Measurements from ENCODE around the gene RAB3IL1. TPM values are rescaled to one million over a fixed set of nuclear protein-coding genes. Genes with fewer than 3 reads are reported as not detected.

Gene RAB3IL1
- total RNA-seq, 2 donors from 2014 or later, result 9.7 to 14.9 TPM

- Mint-ChIP-seq H3K9me3 (no peaks in the 10 kb centered on the region), H3K36me3 (ENCODE audit: low read depth) (no peaks in the 10 kb centered on the region), H3K27me3 (ENCODE audit: insufficient read depth) (no peaks in the 10 kb centered on the region), H3K4me1 (peaks cover 23% of the 10 kb centered on the region), H3K4me3 (no peak overlapping the region), H3K27ac (no peak overlapping the region)
- no peak overlapping the region for H3K4me3 ChIP-seq (ENCODE audit: low read length)
- no peaks in the 10 kb centered on the region for H3K9me3 ChIP-seq (ENCODE audit: control insufficient read depth, low read length)
- no peak overlapping the region for H3K27ac ChIP-seq (ENCODE audit: low read depth, low read length)
- DNase-seq, result no peak
- H3K27me3 ChIP-seq (ENCODE audit: control insufficient read depth, insufficient read depth, low read length, poor library complexity, severe bottlenecking), result no peaks in the 10 kb centered on the region
- WGBS, 2 experiments (ENCODE audit: insufficient coverage in 1 of 2, insufficient read length in 1 of 2), result 89 to 100% methylated on average over 1 of the region's 1 CpG
- H3K36me3 ChIP-seq (ENCODE audit: control insufficient read depth, insufficient read depth, low read length), result no peaks in the 10 kb centered on the region
- H3K4me1 ChIP-seq (ENCODE audit: control insufficient read depth, insufficient read depth, low read length), result peaks cover 14% of the 10 kb centered on the region
- no peak overlapping the region for H3K9ac ChIP-seq (ENCODE audit: extremely low read depth, low read length, poor library complexity, severe bottlenecking)
- TF ChIP-seq CTCF (conservative IDR thresholded peaks at IDR 0.05), result no peak
Observed at GRCh38 chr11:61927501-61927900, 10.1 kb upstream of the RAB3IL1 start.

GRCh38 chr11:61926235-61926634 is 8.9 kb upstream of the RAB3IL1 start:
- no peak for DNase-seq

GRCh38 chr11:61925736-61926135 is 8.4 kb upstream of the RAB3IL1 start:
- no peak overlapping the region for H3K27ac ChIP-seq (ENCODE audit: low read depth, low read length)
- H3K27me3 Mint-ChIP-seq (ENCODE audit: insufficient read depth), result no peaks in the 10 kb centered on the region
- H3K36me3 ChIP-seq (ENCODE audit: control insufficient read depth, insufficient read depth, low read length), result no peaks in the 10 kb centered on the region
- H3K9me3 ChIP-seq (ENCODE audit: control insufficient read depth, low read length), result no peaks in the 10 kb centered on the region
- H3K27ac Mint-ChIP-seq, result no peak overlapping the region
- 92 to 96% methylated on average over 2 of the region's 2 CpGs for WGBS, 2 experiments (ENCODE audit: insufficient coverage in 1 of 2, insufficient read length in 1 of 2)
- peaks cover 29% of the 10 kb centered on the region for H3K4me1 Mint-ChIP-seq
- DNase-seq, result no peak
- TF ChIP-seq CTCF (conservative IDR thresholded peaks at IDR 0.05), result no peak
- no peaks in the 10 kb centered on the region for H3K27me3 ChIP-seq (ENCODE audit: control insufficient read depth, insufficient read depth, low read length, poor library complexity, severe bottlenecking)
- H3K9me3 Mint-ChIP-seq, result no peaks in the 10 kb centered on the region
- peaks cover 14% of the 10 kb centered on the region for H3K4me1 ChIP-seq (ENCODE audit: control insufficient read depth, insufficient read depth, low read length)
- H3K4me3 Mint-ChIP-seq, result no peak overlapping the region
- no peaks in the 10 kb centered on the region for H3K36me3 Mint-ChIP-seq (ENCODE audit: low read depth)
- no peak overlapping the region for H3K4me3 ChIP-seq (ENCODE audit: low read length)
- H3K9ac ChIP-seq (ENCODE audit: extremely low read depth, low read length, poor library complexity, severe bottlenecking), result no peak overlapping the region

More at GRCh38 chr11:61926235-61926634, 8.9 kb upstream of the RAB3IL1 start:
- Mint-ChIP-seq H3K27ac (no peak overlapping the region), H3K27me3 (ENCODE audit: insufficient read depth) (no peaks in the 10 kb centered on the region), H3K36me3 (ENCODE audit: low read depth) (no peaks in the 10 kb centered on the region), H3K9me3 (no peaks in the 10 kb centered on the region), H3K4me3 (no peak overlapping the region), H3K4me1 (peaks cover 27% of the 10 kb centered on the region)
- TF ChIP-seq CTCF (conservative IDR thresholded peaks at IDR 0.05), result no peak
- H3K9me3 ChIP-seq (ENCODE audit: control insufficient read depth, low read length), result no peaks in the 10 kb centered on the region
- no peaks in the 10 kb centered on the region for H3K36me3 ChIP-seq (ENCODE audit: control insufficient read depth, insufficient read depth, low read length)
- no peak overlapping the region for H3K9ac ChIP-seq (ENCODE audit: extremely low read depth, low read length, poor library complexity, severe bottlenecking)
- no peaks in the 10 kb centered on the region for H3K27me3 ChIP-seq (ENCODE audit: control insufficient read depth, insufficient read depth, low read length, poor library complexity, severe bottlenecking)
- no peak overlapping the region for H3K27ac ChIP-seq (ENCODE audit: low read depth, low read length)
- WGBS, 2 experiments (ENCODE audit: insufficient coverage in 1 of 2, insufficient read length in 1 of 2), result 78 to 98% methylated on average over 2 to 3 of the region's 3 CpGs
- no peak overlapping the region for H3K4me3 ChIP-seq (ENCODE audit: low read length)
- H3K4me1 ChIP-seq (ENCODE audit: control insufficient read depth, insufficient read depth, low read length), result peaks cover 14% of the 10 kb centered on the region

Measured in endodermal cell (in vitro differentiated cells).